ENCODE measurements around the gene ARRDC2.
"Not testable (repeated sequence)": the region's sequence is repeated elsewhere in the genome, so short reads cannot be mapped to it uniquely, and the experiment has no call there.

ARRDC2 gene

DNA sequence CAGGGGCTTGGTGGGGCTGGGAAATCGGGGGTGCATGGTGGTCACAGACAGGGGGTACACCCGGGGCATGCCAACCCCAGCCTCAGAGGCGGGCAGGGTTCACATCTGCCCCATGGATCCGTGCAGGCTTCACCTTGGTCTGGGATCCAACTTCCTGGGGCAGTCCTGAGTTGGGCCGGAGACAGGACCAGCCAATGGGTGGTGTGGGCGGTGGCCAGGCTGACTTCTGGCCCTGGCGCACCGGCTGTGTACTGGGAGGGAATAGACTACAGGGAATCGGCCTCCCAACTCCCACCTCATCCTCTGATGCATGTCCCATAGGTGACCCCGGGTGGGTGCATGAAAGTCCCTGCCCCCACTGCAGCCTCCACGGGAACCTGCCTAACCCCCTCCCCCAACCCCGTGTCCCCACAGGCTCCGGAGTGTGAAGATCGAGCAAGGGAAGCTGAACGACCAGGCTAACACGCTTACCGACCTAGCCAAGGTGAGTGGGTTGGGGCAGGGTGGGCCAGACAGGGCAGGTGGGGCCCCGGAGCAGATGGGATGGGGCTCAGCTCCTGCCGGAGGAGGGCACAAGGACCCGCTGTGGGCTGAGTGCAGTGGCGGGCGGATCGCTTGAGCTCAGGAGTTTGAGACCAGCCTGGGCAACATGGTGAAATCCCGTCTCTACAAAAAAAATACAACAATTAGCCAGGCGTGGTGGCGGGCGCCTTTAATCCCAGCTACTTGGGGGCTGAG is 14.7 kb upstream of the ARRDC2 start:
- DNase-seq: no peak

DNA sequence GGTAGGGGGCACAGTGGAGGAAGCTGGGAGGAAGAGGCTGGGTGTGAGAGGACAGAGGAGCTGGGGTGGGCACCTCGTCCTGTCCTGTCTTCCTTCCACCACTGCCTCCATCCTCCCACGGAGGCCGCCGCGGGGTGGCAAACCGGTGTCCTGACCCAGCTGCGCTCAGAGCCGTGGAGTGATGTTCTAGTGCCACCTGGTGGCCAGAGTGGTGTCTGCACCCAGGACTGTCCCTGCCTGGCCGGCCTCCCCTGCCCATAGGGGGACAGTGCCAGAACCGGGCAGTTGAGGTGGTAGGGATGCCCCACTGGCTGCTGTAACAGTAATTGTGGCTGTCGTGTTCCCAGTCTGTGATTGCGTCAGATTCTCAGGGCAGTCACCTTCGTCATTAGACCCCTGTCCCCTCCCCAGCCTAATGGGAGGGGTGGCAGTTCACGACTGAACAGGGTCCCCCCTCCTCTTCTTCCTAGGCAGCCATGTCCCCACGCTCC is 11.1 kb upstream of the ARRDC2 start:
- peak; percentile 93 for DNase-seq

DNA sequence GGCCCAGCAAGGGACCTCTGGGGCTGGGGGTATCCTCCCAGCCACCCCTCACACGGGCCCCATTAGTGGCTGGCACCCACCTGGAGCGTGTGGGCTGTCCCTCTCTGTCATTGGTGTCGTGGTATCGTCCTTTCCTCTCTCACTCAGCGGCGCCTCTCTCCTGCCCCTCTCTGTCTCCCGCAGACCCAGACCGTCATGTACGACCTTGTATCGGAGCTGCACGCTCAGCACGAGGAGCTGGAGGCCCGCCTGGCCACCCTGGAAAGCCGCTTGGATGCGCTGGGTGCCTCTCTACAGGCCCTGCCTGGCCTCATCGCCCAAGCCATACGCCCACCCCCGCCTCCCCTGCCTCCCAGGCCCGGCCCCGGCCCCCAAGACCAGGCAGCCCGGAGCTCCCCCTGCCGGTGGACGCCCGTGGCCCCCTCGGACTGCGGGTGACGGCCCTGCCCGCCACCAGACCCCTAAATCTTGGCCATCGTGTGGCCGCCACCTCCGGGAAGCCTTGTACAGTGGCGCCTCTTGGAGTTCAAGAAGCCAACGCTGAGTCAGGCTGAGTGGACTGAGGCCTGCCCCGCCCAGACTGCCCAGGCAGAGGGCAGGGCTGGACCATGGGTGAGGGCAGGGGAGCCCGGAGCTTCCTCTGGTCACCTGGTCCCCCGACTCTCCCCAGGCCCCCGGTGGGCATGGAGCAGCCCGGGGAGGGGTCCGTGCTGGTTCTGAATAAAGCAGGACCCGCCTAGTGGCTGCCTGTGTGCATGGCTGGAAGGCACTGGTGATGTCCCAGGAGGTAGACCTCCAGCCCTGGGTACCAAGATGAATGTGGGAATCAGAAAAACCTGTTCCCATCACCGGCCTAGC is 9.8 kb upstream of the ARRDC2 start:
- DNase-seq: no peak

DNA sequence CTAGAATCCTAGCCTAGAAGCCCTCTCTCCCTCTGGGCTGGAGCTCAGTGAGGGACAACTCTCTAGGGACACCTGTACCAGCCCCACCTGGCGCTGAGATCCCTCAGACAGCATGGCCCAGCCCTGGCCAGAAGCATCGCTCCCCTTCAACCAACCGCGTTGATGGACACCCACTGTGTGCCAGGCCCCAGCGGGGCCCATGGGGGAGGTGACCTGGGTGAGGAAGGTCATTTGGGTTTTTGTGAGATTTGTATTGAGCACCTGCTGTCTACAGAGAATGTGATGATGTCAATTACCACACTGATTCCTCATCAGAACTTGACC is 9.2 kb upstream of the ARRDC2 start:
- DNase-seq: no peak

DNA sequence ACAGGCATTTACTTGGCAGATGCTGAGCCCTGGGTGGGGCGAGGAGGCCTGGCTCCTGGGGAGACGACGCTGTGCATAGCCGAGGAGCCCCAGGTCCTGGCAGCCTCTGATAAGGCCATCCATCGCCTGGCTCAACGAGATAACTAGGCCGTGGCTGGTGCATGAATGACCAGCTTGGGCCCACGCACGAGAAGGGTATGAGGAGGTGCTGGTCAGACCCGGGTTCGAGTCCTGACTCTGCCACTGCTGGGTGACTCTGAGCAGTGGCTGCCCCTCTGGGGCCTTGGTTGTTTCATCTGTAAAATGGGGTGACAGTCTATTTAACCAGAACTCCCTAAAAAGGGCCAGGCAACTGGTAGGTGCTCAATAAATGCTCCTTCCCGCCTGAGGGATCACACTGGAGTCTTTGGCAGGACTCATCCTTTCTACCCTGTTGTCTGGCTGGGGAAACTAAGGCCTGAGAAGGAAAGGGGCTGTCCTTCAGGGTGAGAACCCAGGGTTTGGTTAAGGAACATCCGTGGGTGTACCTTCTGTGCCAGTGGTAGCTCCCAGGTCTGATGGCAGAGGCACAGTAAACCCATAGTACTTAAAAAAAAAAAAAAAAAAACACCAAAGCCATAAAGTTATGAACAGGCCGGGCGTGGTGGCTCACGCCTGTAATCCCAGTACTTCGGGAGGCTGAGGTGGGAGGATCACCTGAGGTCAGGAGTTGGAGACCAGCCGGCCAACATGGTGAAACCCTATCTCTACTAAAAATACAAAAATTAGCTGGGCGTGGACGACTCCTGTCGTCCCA is 8.1 kb upstream of the ARRDC2 start:
- no peak for DNase-seq

DNA sequence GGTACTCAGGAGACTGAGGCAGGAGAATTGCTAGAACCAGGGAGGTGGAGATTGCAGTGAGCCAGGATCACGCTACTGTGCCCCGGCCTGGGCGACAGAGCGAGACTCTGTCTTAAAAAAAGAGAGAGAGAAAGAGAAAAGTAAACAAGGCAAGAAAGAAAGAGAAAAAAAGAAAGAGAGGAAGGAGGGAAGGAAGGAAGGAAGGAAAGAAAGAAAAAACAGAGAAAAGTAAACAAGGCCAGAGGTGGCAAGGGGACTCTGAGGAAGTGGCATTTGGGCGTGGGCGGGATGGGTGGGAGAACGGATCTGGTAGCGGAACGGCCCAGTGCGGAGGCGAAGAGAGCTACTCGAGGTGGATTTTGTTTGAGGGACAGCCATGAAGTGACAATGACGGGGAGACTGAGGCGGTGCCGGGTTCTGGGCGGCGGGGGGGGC is 7.5 kb upstream of the ARRDC2 start:
- DNase-seq: no peak

DNA sequence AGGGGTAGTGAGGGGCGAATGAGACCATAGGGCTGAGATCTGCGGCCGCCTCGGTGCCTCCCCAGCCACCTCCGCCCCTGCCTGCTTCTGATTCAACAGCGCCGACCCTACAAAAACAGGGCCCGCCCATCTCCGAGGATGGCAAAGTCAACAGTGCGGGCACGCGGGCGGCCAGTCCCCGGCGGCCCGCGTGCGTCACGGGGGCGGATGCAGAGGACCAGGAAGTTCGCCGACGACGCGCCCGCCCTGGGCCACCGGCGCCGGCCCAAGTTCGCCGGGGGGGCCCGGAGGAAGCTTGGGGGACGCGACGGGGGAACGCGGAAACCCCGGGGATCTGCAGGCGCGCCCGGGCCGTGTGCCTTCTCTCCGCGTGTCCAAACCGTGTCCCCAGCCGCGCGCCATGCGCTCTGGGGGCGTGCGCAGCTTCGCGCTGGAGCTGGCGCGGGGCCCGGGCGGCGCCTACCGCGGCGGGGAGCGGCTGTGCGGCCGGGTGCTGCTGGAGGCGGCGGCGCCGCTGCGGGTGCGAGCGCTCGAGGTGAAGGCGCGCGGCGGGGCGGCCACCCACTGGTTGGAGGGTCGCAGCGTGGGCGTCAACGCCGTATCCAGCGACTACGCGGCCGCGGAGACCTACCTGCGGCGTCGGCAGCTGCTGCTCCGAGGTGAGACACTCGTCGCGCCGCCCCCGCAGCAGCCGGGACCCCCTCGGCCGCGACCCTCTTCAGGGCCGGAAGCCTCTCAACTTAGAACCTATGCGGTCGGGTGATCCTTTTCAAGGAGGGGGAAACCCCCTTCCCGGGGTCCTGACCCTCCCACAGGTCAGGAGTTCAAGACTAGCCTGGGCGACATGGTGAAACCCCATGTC is 6.8 kb upstream of the ARRDC2 start:
- peak; percentile 91 for DNase-seq

DNA sequence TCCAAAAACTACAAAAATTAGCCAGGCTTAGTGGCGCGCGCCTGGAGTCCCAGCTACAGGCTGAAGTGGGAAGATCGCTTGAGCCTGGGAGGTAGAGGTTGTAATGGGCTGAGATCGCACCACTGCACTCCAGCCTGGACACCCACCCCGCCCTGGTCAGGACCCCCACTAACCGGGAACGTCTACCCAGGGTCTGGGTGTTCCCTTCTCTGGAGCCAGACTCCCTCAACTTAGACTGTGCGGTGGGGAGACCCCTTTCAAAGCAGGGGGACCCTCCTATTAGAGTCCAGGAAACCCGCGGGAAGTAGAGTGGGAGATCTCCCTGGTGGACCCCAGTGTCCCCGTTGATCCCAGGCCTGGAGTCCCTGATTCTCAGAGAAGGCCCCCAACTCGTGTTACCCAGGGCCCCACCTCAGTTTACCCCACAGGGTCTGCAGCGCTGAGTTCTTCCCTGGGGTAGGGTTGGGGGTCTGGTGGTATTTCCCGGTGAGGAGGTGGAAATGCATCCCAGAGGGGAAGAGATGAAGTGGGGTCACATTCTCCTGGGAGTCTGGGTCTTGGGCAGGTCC is 6.1 kb upstream of the ARRDC2 start:
- DNase-seq: no peak

DNA sequence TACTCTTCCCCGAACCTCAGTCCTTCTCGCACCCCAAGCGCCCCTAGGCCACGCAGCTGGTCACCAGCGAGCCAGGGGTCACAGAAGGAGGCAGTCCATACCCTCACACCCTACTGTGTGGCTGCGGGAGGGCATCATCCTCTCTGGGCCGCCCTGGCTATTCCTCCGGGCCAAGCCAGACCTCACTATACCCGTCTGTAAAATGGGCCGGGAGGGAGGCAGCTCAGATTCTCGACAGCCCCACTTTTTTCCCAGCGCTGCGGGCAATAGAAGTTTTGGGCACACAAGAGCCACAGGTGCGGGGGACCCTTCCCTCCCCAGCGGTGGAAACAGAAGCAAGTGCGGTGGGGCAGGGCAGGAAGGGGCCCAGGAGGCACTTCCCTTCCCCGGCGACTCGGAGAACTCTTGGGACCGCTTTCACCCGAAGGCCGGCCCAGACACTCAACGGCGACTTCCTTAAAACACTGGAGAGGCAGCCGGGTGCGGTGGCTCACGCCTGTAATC is 5.6 kb upstream of the ARRDC2 start:
- no peak for DNase-seq

DNA sequence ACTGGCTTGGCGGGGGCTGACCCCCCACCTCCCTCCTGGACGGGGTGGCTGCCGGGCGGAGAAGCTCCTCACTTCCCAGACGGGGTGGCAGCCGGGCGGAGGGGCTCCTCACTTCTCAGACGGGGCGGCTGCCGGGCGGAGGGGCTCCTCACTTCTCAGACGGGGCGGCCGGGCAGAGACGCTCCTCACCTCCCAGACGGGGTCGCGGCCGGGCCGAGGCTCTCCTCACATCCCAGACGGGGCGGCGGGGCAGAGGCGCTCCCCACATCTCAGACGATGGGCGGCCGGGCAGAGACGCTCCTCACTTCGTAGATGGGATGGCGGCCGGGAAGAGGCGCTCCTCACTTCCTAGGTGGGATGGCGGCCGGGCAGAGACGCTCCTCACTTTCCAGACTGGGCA is 2.2 kb upstream of the ARRDC2 start:
- not testable (repeated sequence) for DNase-seq

DNA sequence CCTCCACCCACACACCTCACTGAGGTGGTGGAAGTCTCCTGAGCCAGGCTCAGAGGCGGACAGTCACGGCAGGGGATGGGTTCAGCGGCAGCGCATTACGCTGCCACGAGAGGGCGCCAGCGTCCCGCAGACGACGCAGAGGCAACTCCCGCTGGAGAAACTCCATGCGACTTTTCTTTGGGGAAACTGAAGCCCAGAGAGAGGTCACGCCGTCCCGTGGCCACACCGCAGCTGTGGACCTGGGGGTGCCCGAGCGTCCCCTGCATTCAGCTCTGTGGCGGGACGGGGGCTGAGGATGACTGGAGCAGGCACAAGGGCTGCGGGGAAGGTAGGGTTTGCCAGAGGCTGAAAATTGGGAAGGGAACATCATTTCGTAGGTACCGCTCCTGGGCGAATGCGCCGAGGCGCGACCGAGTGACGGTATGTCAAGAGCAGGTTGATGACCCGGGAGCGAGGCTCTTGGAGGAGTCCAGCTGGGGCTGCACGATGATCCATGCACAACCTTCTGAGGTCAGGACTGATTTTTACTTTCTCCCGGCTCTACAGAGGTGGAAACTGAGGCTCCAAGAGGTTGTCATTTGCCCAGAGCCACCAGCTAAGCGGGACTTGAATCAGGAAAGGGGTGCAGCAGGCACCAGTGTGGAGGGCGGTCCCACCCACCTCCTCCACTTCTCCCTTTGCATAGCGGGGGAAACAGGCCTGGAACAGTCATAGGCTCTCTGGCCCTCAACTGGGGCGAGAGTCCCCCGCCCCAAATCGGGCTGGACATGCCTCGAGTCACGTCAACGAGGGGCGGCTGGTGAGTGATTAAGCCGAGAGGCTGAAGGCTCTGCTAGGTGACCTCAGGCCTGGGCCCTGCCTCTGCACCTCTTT is 690 bp upstream of the ARRDC2 start:
- peak; percentile 89 for DNase-seq

DNA sequence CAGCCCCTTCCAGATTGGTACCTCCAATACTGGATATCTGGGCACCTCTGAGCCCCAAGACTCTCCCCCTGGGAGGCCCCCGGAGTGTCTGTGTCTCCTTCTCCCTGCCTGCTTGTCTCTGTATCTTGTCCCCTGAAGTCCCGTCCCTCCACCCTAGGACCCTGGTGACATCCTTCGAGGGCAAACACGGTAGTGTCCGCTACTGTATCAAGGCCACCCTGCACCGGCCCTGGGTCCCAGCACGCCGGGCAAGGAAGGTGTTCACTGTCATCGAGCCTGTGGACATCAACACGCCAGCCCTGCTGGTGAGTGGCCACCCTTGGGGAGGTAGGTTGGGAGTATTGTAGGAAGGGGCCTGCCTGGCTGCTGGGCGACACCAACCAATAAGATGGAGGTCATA is 844 bp downstream of the ARRDC2 start:
- DNase-seq: no peak

DNA sequence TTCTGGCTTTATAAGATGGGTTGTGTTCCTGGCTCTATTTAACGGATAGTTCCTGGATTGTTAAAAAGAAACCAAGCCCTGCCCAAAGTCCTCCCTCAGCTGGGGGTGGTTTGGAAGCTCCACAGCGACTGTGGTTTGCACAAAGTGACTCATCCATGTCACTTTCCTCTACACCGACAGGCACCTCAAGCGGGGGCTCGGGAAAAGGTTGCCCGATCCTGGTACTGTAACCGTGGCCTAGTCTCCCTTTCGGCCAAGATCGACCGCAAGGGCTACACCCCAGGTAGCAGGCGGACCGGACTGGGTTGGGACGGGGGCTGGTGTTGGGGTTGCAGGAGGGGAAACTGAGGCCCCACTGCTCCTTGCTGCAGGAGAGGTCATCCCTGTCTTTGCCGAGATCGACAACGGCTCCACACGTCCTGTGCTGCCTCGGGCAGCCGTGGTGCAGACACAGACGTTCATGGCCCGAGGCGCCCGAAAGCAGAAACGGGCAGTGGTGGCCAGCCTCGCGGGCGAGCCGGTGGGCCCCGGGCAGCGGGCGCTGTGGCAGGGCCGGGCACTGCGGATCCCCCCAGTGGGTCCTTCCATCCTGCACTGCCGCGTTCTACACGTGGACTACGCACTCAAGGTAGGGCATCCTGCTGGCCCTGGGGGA is 1.6 kb downstream of the ARRDC2 start:
- DNase-seq: no peak

DNA sequence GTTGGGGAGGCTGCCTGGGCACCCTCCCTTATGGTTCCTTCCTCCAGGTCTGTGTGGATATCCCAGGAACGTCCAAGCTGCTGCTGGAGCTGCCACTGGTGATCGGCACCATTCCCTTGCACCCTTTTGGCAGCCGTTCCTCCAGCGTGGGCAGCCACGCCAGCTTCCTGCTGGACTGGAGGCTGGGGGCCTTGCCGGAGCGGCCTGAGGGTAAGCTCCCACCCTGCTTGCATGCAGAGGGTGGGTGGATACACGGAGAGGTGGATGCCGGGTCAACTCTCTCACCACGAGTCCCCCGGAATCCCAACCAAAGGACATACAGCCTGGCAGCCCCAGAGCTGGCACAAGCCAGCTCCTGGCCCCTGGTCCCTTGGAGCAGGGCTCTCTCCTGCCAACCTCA is 2.2 kb downstream of the ARRDC2 start:
- DNase-seq: no peak

DNA sequence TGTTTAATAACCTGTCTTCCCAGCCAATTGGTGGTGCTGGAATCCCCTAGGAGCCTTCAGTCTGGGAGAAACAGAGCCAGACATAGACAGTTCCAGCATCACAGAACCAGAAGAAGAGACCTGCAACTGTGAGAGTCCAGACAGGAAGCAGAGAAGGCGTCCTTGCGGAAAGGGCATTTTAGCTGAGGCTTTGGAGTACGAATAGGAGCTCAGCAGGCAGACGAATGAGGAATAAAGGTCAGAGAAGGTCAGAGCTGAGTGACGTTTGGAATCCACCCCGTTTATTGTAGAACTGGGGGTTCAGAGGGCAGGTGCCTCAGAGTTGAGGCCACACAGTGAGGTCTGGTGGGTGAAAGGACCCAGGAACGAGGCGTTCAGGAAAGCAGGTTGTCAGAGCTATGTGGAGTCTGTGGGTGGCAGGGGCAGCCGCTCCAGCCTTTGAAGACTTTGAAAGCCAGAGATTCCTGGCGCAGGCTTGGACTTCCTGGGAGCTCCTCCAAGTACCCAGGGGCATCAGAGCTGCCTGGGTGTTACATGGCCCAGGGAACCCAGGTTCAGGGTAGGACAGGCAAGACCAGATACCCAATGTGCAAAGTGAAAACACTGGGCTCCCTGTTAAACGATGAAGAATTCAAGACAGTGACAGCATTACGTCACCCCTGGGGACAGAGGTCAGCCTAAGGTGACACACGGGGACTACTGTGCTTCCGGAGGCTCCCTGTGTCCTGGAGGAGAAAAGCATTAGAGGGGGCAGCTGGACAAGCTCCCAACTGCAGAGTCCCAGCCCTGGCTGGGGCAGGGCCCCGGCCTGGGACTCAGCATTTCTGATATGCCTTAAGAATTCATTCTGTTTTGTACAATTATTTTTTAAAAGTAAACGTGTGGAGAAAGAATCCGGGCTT is 5.5 kb downstream of the ARRDC2 start:
- no peak for DNase-seq

DNA sequence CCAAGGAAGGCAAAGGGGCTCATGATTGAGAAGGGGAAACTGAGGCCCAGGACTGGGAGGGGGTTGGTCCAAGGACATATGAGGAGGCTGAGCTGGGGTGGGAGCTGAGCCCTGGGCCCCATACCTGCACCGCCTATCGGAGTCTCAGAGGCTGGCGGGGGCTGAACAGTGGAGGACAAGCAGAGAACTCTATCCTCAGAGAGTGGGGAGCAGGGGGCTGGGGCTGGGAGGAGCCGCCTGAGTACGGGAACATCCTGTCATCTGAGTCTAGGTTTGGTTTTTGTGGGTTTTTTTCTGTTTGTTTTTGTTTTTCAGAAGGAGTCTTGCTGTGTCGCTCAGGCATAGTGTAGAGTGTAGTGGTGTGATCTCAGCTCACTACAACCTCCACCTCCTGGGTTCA is 6.2 kb downstream of the ARRDC2 start:
- DNase-seq: no peak

DNA sequence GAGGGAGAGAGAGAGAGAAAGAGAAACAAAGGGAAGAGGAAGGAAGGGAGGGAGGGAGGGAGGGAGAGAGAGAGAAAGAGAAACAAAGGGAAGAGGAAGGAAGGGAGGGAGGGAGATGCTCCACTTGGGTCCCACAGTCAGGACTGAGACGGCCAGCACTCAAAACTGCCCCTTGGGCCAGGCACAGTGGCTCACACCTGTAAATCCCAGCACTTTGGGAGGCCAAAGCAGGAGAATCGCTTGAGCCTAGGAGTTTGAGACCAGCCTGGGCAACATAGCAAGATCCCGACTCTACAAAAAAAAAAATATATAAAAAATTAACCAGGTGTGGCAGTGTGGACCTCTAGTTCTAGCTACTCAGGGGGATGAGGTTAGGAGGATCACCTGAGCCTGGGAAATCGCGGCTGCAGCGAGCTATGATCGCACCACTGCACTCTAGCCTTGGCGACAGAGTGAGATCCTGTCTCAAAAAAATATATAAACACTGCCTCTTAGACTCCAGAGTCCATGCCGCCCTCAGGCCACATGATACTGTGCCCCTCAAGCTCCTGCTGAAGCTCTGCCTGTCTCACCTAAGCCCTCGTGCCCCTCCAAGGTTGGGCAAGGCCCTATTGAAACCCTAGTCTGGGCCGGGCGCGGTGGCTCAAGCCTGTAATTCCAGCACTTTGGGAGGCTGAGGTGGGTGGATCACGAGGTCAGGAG is 8.4 kb downstream of the ARRDC2 start:
- DNase-seq: no peak

DNA sequence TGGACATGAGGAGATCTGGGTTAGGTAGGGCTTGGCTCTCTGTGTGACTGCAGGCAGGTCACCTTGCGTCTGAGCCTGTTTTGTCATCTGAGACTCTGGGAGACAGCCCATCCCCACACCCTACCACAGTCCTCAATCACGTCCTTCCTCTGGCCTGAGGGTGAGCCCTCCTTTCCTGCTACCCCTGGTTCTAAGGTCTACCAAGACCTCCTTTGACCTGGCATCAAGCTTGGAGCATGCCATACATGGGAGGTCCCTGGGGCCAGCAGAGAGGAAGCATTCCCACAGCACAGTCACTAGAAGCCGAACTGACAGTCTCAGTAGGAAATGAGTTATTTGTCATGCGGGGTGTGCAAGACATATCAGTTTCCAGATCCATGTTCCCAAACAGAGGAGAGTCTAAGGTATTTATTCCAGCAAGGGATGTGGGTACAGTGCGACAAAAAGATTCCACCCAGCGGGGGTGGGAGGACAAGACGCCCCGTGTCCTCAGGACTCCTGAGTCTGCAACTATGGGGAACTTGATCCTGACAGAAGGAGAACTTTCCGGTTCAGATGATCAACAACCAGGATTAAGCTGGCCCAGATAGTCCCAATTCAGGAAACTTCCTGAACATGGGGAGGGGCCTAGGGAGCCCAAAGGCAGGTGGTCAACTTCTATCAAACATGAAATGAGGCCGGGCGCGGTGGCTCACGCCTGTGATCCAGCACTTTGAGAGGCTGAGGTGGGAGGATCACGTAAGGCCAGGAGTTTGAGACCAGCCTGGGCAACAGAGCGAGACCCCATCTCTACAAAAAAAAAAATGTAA is 9.5 kb downstream of the ARRDC2 start:
- no peak for DNase-seq

Measured in activated CD4-positive, CD25-positive, alpha-beta regulatory T cell treated with anti-CD3 and anti-CD28 coated beads, Interleukin-2, amount 50 U/mL, for 72 hours (primary cell).